ENCODE measurements around the gene CACNA1B.
"Not testable (repeated sequence)": the region's sequence is repeated elsewhere in the genome, so short reads cannot be mapped to it uniquely, and the experiment has no call there.

CACNA1B gene

DNA sequence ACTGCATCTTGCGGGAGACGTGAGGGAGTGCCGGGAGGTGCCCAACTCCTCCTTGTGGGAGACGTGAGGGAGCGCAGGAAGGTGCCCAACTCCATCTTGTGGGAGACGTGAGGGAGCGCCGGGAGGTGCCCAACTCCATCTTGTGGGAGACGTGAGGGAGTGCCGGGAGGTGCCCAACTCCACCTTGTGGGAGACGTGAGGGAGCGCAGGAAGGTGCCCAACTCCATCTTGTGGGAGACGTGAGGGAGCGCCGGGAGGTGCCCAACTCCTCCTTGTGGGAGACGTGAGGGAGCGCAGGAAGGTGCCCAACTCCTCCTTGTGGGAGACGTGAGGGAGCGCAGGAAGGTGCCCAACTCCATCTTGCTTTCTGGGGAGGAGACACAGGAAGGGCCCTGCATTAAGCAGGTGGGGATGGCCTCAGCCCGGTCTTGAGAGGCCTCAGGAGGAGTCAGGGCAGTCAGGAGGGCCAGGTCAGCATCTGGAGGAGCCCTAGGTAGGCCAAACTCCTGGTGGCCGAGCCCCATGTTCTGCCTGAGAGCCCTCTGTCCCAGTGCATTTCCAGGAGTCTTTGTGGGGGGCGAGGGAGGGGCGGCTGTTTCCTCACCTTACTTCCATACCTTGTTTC, 236.2 kb downstream of the CACNA1B start:
- H4K91ac ChIP-seq (ENCODE audit: low read depth, low read length, poor library complexity); H3K79me1 ChIP-seq (ENCODE audit: low read depth, low read length); H2BK120ac ChIP-seq (ENCODE audit: low read depth, low read length); H3K4me2 ChIP-seq (ENCODE audit: insufficient read depth, low read length, poor library complexity, severe bottlenecking); H3K23ac ChIP-seq (ENCODE audit: low read depth, low read length, poor library complexity); H3K4me3 ChIP-seq (ENCODE audit: low read length in 2 of 2); H3K14ac ChIP-seq (ENCODE audit: low read length); H3K4ac ChIP-seq (ENCODE audit: low read length); H3K27me3 ChIP-seq (ENCODE audit: control insufficient read depth in 3 of 3, insufficient read depth in 3 of 3, low read depth in 1 of 3, low read length in 3 of 3); DNase-seq (ENCODE audit: low spot score); H3K9ac ChIP-seq (ENCODE audit: low read depth, low read length, poor library complexity); H2AFZ ChIP-seq (ENCODE audit: low read length); H3K4me1 ChIP-seq (ENCODE audit: control insufficient read depth in 2 of 2, insufficient read depth in 1 of 2, low read depth in 1 of 2, low read length in 2 of 2); H4K8ac ChIP-seq (ENCODE audit: low read depth, low read length); H3K27ac ChIP-seq (replicated peaks; ENCODE audit: low read length); H2AK5ac ChIP-seq (ENCODE audit: low read depth, low read length); H3K36me3 ChIP-seq (replicated peaks in 1 of 2; ENCODE audit: control insufficient read depth in 2 of 2, insufficient read depth in 2 of 2, low read length in 2 of 2); H2BK15ac ChIP-seq (ENCODE audit: low read length); H2BK12ac ChIP-seq (ENCODE audit: low read length); H2BK5ac ChIP-seq (ENCODE audit: low read length); H3K18ac ChIP-seq (ENCODE audit: low read length): not testable (repeated sequence)
- peaks cover 0 to 31% of the 10 kb centered on the region in 2 donors for H3K9me3 ChIP-seq (replicated peaks in 1 of 2; ENCODE audit: control insufficient read depth in 2 of 2, insufficient read depth in 1 of 2, low read depth in 1 of 2, low read length in 2 of 2)
- WGBS, 2 donors (ENCODE audit: extremely low coverage in 2 of 2, insufficient read length in 2 of 2, insufficient replicate concordance in 1 of 2): no CpG with 5 or more reads among the region's 23 CpGs

DNA sequence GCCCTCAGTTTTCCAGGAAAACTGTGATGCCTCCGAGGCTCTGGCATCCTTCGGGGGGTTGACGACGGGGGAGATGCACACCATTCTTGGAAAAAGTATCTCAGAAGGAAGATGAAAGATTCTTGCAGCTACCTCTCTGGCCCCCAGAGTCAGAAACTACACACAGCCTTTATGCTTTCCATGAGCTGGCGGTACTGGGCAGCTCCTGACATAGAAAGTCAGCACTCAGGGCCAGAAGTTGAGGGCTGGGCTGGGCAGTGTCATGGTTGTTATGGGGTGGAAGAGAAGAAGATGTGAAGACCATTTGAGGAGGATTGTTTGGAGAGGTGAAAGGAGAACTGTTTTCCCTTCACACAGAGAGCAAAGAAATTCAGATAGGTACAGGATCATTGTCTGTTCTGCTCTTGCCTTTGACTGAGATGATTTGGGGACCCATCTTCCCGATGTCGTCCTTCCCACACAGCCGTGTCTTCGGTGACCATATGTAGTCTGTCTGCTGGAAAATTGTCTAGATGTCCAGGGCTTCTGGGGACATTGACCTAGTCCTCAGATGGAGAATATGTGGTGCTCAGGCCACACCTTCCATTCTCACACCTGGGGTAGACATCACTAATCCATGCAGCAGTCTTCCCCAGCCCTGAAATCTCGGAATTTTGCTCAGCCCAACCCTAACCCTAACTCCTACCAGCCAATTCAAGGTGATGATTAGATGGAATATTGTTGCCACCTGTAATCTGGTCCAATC, 237.1 kb downstream of the CACNA1B start:
- H4K91ac ChIP-seq (ENCODE audit: low read depth, low read length, poor library complexity): no peak overlapping the region
- H3K4ac ChIP-seq (ENCODE audit: low read length): no peak overlapping the region
- H3K4me3 ChIP-seq (ENCODE audit: low read length in 2 of 2): no peak overlapping the region
- no peak for DNase-seq (ENCODE audit: low spot score)
- no CpG with 5 or more reads among the region's 10 CpGs for WGBS, 2 donors (ENCODE audit: extremely low coverage in 2 of 2, insufficient read length in 2 of 2, insufficient replicate concordance in 1 of 2)
- H2BK5ac ChIP-seq (ENCODE audit: low read length): no peak overlapping the region
- H3K36me3 ChIP-seq (replicated peaks in 1 of 2; ENCODE audit: control insufficient read depth in 2 of 2, insufficient read depth in 2 of 2, low read length in 2 of 2): no peaks in the 10 kb centered on the region
- no peak overlapping the region for H2AK5ac ChIP-seq (ENCODE audit: low read depth, low read length)
- H3K23ac ChIP-seq (ENCODE audit: low read depth, low read length, poor library complexity): no peak overlapping the region
- no peak overlapping the region for H3K27ac ChIP-seq (replicated peaks; ENCODE audit: low read length)
- peaks cover 0 to 32% of the 10 kb centered on the region in 2 donors for H3K9me3 ChIP-seq (replicated peaks in 1 of 2; ENCODE audit: control insufficient read depth in 2 of 2, insufficient read depth in 1 of 2, low read depth in 1 of 2, low read length in 2 of 2)
- H3K9ac ChIP-seq (ENCODE audit: low read depth, low read length, poor library complexity): no peak overlapping the region
- H4K8ac ChIP-seq (ENCODE audit: low read depth, low read length): no peak overlapping the region
- peaks cover 3% of the 10 kb centered on the region for H3K79me1 ChIP-seq (ENCODE audit: low read depth, low read length)
- no peak overlapping the region for H3K4me2 ChIP-seq (ENCODE audit: insufficient read depth, low read length, poor library complexity, severe bottlenecking)
- H2BK15ac ChIP-seq (ENCODE audit: low read length): no peak overlapping the region
- no peak overlapping the region for H3K14ac ChIP-seq (ENCODE audit: low read length)
- H2BK120ac ChIP-seq (ENCODE audit: low read depth, low read length): no peak overlapping the region
- no peaks in the 10 kb centered on the region for H3K4me1 ChIP-seq (ENCODE audit: control insufficient read depth in 2 of 2, insufficient read depth in 1 of 2, low read depth in 1 of 2, low read length in 2 of 2)
- H3K18ac ChIP-seq (ENCODE audit: low read length): no peak overlapping the region
- H2BK12ac ChIP-seq (ENCODE audit: low read length): no peak overlapping the region
- no peaks in the 10 kb centered on the region for H3K27me3 ChIP-seq (ENCODE audit: control insufficient read depth in 3 of 3, insufficient read depth in 3 of 3, low read depth in 1 of 3, low read length in 3 of 3)
- no peak overlapping the region for H2AFZ ChIP-seq (ENCODE audit: low read length)

DNA sequence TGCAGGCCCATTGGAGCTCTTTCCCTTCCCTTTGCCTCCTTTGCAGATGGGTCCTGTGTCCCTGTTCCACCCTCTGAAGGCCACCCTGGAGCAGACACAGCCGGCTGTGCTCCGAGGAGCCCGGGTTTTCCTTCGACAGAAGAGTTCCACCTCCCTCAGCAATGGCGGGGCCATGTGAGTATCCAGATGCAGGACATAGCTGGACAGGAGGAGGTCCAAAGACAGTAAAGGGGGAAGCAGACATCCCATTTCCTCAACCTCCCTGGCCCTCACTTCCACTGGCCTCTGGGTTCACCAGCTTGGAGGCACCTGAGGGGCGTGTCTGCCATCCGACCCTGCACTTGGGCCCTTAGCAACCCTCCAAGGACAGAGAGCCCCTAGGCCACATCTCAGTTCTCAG, 237.9 kb downstream of the CACNA1B start:
- no peak overlapping the region for H4K8ac ChIP-seq (ENCODE audit: low read depth, low read length)
- no peak overlapping the region for H3K14ac ChIP-seq (ENCODE audit: low read length)
- no peaks in the 10 kb centered on the region for H3K4me1 ChIP-seq (ENCODE audit: control insufficient read depth in 2 of 2, insufficient read depth in 1 of 2, low read depth in 1 of 2, low read length in 2 of 2)
- H3K27me3 ChIP-seq (ENCODE audit: control insufficient read depth in 3 of 3, insufficient read depth in 3 of 3, low read depth in 1 of 3, low read length in 3 of 3): no peaks in the 10 kb centered on the region
- no peak overlapping the region for H2BK15ac ChIP-seq (ENCODE audit: low read length)
- DNase-seq (ENCODE audit: low spot score): no peak
- H3K18ac ChIP-seq (ENCODE audit: low read length): no peak overlapping the region
- H3K36me3 ChIP-seq (replicated peaks in 1 of 2; ENCODE audit: control insufficient read depth in 2 of 2, insufficient read depth in 2 of 2, low read length in 2 of 2): no peaks in the 10 kb centered on the region
- H3K27ac ChIP-seq (replicated peaks; ENCODE audit: low read length): no peak overlapping the region
- H4K91ac ChIP-seq (ENCODE audit: low read depth, low read length, poor library complexity): no peak overlapping the region
- H3K9me3 ChIP-seq (replicated peaks in 1 of 2; ENCODE audit: control insufficient read depth in 2 of 2, insufficient read depth in 1 of 2, low read depth in 1 of 2, low read length in 2 of 2): peaks cover 0 to 38% of the 10 kb centered on the region in 2 donors
- H2AK5ac ChIP-seq (ENCODE audit: low read depth, low read length): no peak overlapping the region
- no CpG with 5 or more reads among the region's 7 CpGs for WGBS, 2 donors (ENCODE audit: extremely low coverage in 2 of 2, insufficient read length in 2 of 2, insufficient replicate concordance in 1 of 2)
- no peak overlapping the region for H2BK12ac ChIP-seq (ENCODE audit: low read length)
- H3K9ac ChIP-seq (ENCODE audit: low read depth, low read length, poor library complexity): no peak overlapping the region
- no peak overlapping the region for H2BK120ac ChIP-seq (ENCODE audit: low read depth, low read length)
- H3K23ac ChIP-seq (ENCODE audit: low read depth, low read length, poor library complexity): no peak overlapping the region
- no peak overlapping the region for H3K4ac ChIP-seq (ENCODE audit: low read length)
- H3K4me2 ChIP-seq (ENCODE audit: insufficient read depth, low read length, poor library complexity, severe bottlenecking): no peak overlapping the region
- no peak overlapping the region for H3K4me3 ChIP-seq (ENCODE audit: low read length in 2 of 2)
- H2AFZ ChIP-seq (ENCODE audit: low read length): no peak overlapping the region
- H3K79me1 ChIP-seq (ENCODE audit: low read depth, low read length): peaks cover 3% of the 10 kb centered on the region
- H2BK5ac ChIP-seq (ENCODE audit: low read length): no peak overlapping the region

DNA sequence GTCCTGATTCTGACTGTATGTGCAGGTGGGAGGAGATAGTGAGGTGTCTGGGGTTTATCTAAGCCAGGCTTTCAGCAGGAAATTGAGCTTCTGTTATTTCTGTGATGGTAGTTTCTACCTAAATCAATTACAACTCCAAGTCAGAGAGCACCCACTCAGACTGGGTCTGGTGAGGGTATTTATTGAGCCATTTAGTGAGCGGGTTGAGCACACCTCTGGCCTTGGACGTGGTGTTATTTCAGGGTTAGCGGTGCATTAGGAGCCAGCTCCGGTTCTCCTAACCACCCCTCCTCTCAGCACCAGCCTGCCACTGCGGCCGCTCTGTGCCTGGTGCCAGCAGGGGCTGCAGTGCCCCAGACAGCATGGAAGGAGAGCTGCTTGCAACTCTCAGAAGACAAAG, 238.9 kb downstream of the CACNA1B start:
- no CpG with 5 or more reads among the region's 6 CpGs for WGBS, 2 donors (ENCODE audit: extremely low coverage in 2 of 2, insufficient read length in 2 of 2, insufficient replicate concordance in 1 of 2)

More for the DNA sequence above, 238.9 kb downstream of the CACNA1B start:
- H2BK5ac ChIP-seq (ENCODE audit: low read length): no peak overlapping the region
- no peak overlapping the region for H3K4me3 ChIP-seq (ENCODE audit: low read length in 2 of 2)
- no peak overlapping the region for H4K91ac ChIP-seq (ENCODE audit: low read depth, low read length, poor library complexity)
- H3K18ac ChIP-seq (ENCODE audit: low read length): no peak overlapping the region
- H3K4me1 ChIP-seq (ENCODE audit: control insufficient read depth in 2 of 2, insufficient read depth in 1 of 2, low read depth in 1 of 2, low read length in 2 of 2): no peaks in the 10 kb centered on the region
- no peak overlapping the region for H3K14ac ChIP-seq (ENCODE audit: low read length)
- H2BK15ac ChIP-seq (ENCODE audit: low read length): no peak overlapping the region
- DNase-seq (ENCODE audit: low spot score): no peak
- no peak overlapping the region for H3K23ac ChIP-seq (ENCODE audit: low read depth, low read length, poor library complexity)
- no peak overlapping the region for H2BK120ac ChIP-seq (ENCODE audit: low read depth, low read length)
- H3K36me3 ChIP-seq (replicated peaks in 1 of 2; ENCODE audit: control insufficient read depth in 2 of 2, insufficient read depth in 2 of 2, low read length in 2 of 2): no peaks in the 10 kb centered on the region
- H3K4ac ChIP-seq (ENCODE audit: low read length): no peak overlapping the region
- H4K8ac ChIP-seq (ENCODE audit: low read depth, low read length): no peak overlapping the region
- H3K27ac ChIP-seq (replicated peaks; ENCODE audit: low read length): no peak overlapping the region
- no peaks in the 10 kb centered on the region for H3K27me3 ChIP-seq (ENCODE audit: control insufficient read depth in 3 of 3, insufficient read depth in 3 of 3, low read depth in 1 of 3, low read length in 3 of 3)
- no peak overlapping the region for H2AFZ ChIP-seq (ENCODE audit: low read length)
- no peak overlapping the region for H3K4me2 ChIP-seq (ENCODE audit: insufficient read depth, low read length, poor library complexity, severe bottlenecking)
- H2AK5ac ChIP-seq (ENCODE audit: low read depth, low read length): no peak overlapping the region
- peaks cover 0 to 40% of the 10 kb centered on the region in 2 donors for H3K9me3 ChIP-seq (replicated peaks in 1 of 2; ENCODE audit: control insufficient read depth in 2 of 2, insufficient read depth in 1 of 2, low read depth in 1 of 2, low read length in 2 of 2)
- no peak overlapping the region for H3K9ac ChIP-seq (ENCODE audit: low read depth, low read length, poor library complexity)
- peaks cover 5% of the 10 kb centered on the region for H3K79me1 ChIP-seq (ENCODE audit: low read depth, low read length)
- H2BK12ac ChIP-seq (ENCODE audit: low read length): no peak overlapping the region
